ENCODE measurements around the gene CACNB3. TPM values are rescaled to one million over a fixed set of nuclear protein-coding genes. Genes with fewer than 3 reads are reported as not detected.
A peak's percentile ranks its signal among the peaks of the same experiment; 100 is the strongest.

CACNB3 gene
- polyA plus RNA-seq, 3 donors = 0.84 to 6.3 (median 1.5) TPM

DNA sequence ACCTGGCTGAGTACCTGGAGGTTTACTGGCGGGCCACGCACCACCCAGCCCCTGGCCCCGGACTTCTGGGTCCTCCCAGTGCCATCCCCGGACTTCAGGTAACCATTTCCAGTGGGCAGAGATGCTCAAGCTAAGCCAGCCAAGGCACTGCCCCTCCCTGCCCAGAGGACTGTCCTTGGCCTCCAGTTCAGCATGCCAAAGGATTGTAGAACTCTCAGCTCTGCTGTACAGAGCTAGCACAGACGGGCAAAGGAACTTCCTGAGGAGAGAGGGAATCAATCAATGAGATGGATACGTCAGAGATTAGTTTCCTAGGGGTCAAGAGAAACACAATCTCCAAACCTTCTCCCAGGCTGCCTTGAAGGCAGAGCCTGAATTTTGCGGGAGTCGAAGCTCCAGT, 8.7 kb downstream of the CACNB3 start:
- H3K27ac ChIP-seq (ENCODE audit: low read depth in 1 of 2, low read length in 2 of 2) = no peak overlapping the region
- intact Hi-C loops (cut with micrococcal nuclease) = no loop called here
- Mint-ChIP-seq H3K36me3 (peaks cover 38 to 40% of the 10 kb centered on the region in 2 donors), H3K4me3 (no peak overlapping the region), H3K27ac (peak overlapping the region in 1 of 7 donors; percentile 33), H3K27me3 (ENCODE audit: low read depth in 3 of 3) (peaks cover 2 to 6% (median 3%) of the 10 kb centered on the region in 3 donors), H3K9me3 (no peaks in the 10 kb centered on the region), H3K4me1 (peaks cover 2% of the 10 kb centered on the region)
- H4K20me1 ChIP-seq (ENCODE audit: insufficient read depth, low read length) = peaks cover 27% of the 10 kb centered on the region
- no peaks in the 10 kb centered on the region for H3K9me3 ChIP-seq (replicated peaks in 1 of 2; ENCODE audit: control insufficient read depth in 1 of 2, insufficient read depth in 1 of 2, low read length in 2 of 2)
- DNase-seq = no peak
- no peak overlapping the region for H2AFZ ChIP-seq (ENCODE audit: insufficient read depth, low read depth, low read length, poor library complexity, severe bottlenecking)
- no peak overlapping the region for H3K9ac ChIP-seq (ENCODE audit: insufficient read depth, low read length, poor library complexity, severe bottlenecking)
- TF ChIP-seq, protein P1, sequence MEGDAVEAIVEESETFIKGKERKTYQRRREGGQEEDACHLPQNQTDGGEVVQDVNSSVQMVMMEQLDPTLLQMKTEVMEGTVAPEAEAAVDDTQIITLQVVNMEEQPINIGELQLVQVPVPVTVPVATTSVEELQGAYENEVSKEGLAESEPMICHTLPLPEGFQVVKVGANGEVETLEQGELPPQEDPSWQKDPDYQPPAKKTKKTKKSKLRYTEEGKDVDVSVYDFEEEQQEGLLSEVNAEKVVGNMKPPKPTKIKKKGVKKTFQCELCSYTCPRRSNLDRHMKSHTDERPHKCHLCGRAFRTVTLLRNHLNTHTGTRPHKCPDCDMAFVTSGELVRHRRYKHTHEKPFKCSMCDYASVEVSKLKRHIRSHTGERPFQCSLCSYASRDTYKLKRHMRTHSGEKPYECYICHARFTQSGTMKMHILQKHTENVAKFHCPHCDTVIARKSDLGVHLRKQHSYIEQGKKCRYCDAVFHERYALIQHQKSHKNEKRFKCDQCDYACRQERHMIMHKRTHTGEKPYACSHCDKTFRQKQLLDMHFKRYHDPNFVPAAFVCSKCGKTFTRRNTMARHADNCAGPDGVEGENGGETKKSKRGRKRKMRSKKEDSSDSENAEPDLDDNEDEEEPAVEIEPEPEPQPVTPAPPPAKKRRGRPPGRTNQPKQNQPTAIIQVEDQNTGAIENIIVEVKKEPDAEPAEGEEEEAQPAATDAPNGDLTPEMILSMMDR (IDR thresholded peaks at IDR 0.05) = no peak
- H3K4me2 ChIP-seq (replicated peaks; ENCODE audit: extremely low read depth, low read length, poor library complexity, severe bottlenecking) = no peak overlapping the region
- WGBS (ENCODE audit: insufficient coverage) = 98% methylated on average over 4 of the region's 8 CpGs
- peaks cover 0 to 3% of the 10 kb centered on the region in 2 donors for H3K27me3 ChIP-seq (ENCODE audit: control insufficient read depth in 2 of 2, insufficient read depth in 2 of 2, low read length in 2 of 2)
- H3K4me1 ChIP-seq (ENCODE audit: control insufficient read depth in 1 of 2, insufficient read depth in 2 of 2, low read length in 2 of 2) = no peaks in the 10 kb centered on the region
- H3K79me2 ChIP-seq (ENCODE audit: insufficient read depth, low read length) = no peaks in the 10 kb centered on the region
- H3K36me3 ChIP-seq (replicated peaks in 1 of 2; ENCODE audit: control insufficient read depth in 1 of 2, insufficient read depth in 2 of 2, low read length in 2 of 2) = peaks cover 37 to 44% of the 10 kb centered on the region in 2 donors
- H3K4me3 ChIP-seq (replicated peaks in 1 of 3; ENCODE audit: low read depth in 2 of 3, low read length in 3 of 3) = no peak overlapping the region

DNA sequence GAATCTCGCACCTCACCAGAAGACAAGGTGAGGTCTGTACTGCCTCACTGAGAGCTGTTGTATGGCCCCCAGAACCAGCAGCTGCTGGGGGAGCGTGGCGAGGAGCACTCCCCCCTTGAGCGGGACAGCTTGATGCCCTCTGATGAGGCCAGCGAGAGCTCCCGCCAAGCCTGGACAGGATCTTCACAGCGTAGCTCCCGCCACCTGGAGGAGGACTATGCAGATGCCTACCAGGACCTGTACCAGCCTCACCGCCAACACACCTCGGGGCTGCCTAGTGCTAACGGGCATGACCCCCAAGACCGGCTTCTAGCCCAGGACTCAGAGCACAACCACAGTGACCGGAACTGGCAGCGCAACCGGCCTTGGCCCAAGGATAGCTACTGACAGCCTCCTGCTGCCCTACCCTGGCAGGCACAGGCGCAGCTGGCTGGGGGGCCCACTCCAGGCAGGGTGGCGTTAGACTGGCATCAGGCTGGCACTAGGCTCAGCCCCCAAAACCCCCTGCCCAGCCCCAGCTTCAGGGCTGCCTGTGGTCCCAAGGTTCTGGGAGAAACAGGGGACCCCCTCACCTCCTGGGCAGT, 9.3 kb downstream of the CACNB3 start:
- no peak overlapping the region for H3K4me2 ChIP-seq (replicated peaks; ENCODE audit: extremely low read depth, low read length, poor library complexity, severe bottlenecking)
- no peaks in the 10 kb centered on the region for H3K9me3 ChIP-seq (replicated peaks in 1 of 2; ENCODE audit: control insufficient read depth in 1 of 2, insufficient read depth in 1 of 2, low read length in 2 of 2)
- Mint-ChIP-seq H3K36me3 (peaks cover 43 to 46% of the 10 kb centered on the region in 2 donors), H3K27ac (no peak overlapping the region), H3K9me3 (no peaks in the 10 kb centered on the region), H3K27me3 (ENCODE audit: low read depth in 3 of 3) (peaks cover 0 to 2% (median 1%) of the 10 kb centered on the region in 3 donors), H3K4me1 (peaks cover 2% of the 10 kb centered on the region), H3K4me3 (no peak overlapping the region)
- WGBS (ENCODE audit: insufficient coverage) = 96% methylated on average over 16 of the region's 17 CpGs
- TF ChIP-seq, protein P1 (IDR thresholded peaks at IDR 0.05) = no peak
- H3K79me2 ChIP-seq (ENCODE audit: insufficient read depth, low read length) = no peaks in the 10 kb centered on the region
- H3K27me3 ChIP-seq (ENCODE audit: control insufficient read depth in 2 of 2, insufficient read depth in 2 of 2, low read length in 2 of 2) = peaks cover 0 to under 1% of the 10 kb centered on the region in 2 donors
- no peaks in the 10 kb centered on the region for H3K4me1 ChIP-seq (ENCODE audit: control insufficient read depth in 1 of 2, insufficient read depth in 2 of 2, low read length in 2 of 2)
- H2AFZ ChIP-seq (ENCODE audit: insufficient read depth, low read depth, low read length, poor library complexity, severe bottlenecking) = no peak overlapping the region
- H3K4me3 ChIP-seq (replicated peaks in 1 of 3; ENCODE audit: low read depth in 2 of 3, low read length in 3 of 3) = no peak overlapping the region
- no peak for DNase-seq
- intact Hi-C loops (cut with micrococcal nuclease) = no loop called here
- no peak overlapping the region for H3K27ac ChIP-seq (ENCODE audit: low read depth in 1 of 2, low read length in 2 of 2)
- H3K36me3 ChIP-seq (replicated peaks in 1 of 2; ENCODE audit: control insufficient read depth in 1 of 2, insufficient read depth in 2 of 2, low read length in 2 of 2) = peaks cover 43 to 49% of the 10 kb centered on the region in 2 donors
- H3K9ac ChIP-seq (ENCODE audit: insufficient read depth, low read length, poor library complexity, severe bottlenecking) = no peak overlapping the region
- H4K20me1 ChIP-seq (ENCODE audit: insufficient read depth, low read length) = peaks cover 27% of the 10 kb centered on the region

All from CD14-positive monocyte (primary cell).